ENCODE measurements around the gene RABAC1. TPM values are rescaled to one million over a fixed set of nuclear protein-coding genes. Genes with fewer than 3 reads are reported as not detected.
"Not testable (repeated sequence)": the region's sequence is repeated elsewhere in the genome, so short reads cannot be mapped to it uniquely, and the experiment has no call there.

RABAC1 gene
- total and polyA plus RNA-seq, 8 donors: 53.1 to 186 (median 74.2) TPM

GRCh38 chr19:41940731-41941409 is 18.3 kb downstream of the RABAC1 start:
- intact Hi-C loops (cut with DNase I): no loop called here
- ATAC-seq: no peak
- TF ChIP-seq CTCF (IDR thresholded peaks at IDR 0.05): no peak

GRCh38 chr19:41939861-41940730 is 19.0 kb downstream of the RABAC1 start:
- no peaks in the 10 kb centered on the region for H3K36me3 ChIP-seq
- peak in 2 of 4 donors; percentile 30 to 84 for DNase-seq
- no peak for TF ChIP-seq CTCF (IDR thresholded peaks at IDR 0.05)
- H3K27ac ChIP-seq: no peak overlapping the region
- ATAC-seq: peak; percentile 72
- peak overlapping the region; percentile 32 to 40 for H3K4me3 ChIP-seq
- intact Hi-C loops (cut with DNase I): loop anchor here (5.0 to 10.0 kb wide), 2 partner anchors 68 to 75 kb away; partner anchors contain the start of gene RPS19 (in 1 of the 2)
- H3K27me3 ChIP-seq: peaks cover 14 to 58% of the 10 kb centered on the region in 2 donors
- H3K4me1 ChIP-seq: peaks cover 0 to 15% of the 10 kb centered on the region in 2 donors
- no peaks in the 10 kb centered on the region for H3K9me3 ChIP-seq

More at GRCh38 chr19:41940731-41941409, 18.3 kb downstream of the RABAC1 start:
- H3K9me3 ChIP-seq: no peaks in the 10 kb centered on the region
- peaks cover 8 to 51% of the 10 kb centered on the region in 2 donors for H3K27me3 ChIP-seq
- DNase-seq: no peak
- peak overlapping the region; percentile 32 to 40 for H3K4me3 ChIP-seq
- H3K27ac ChIP-seq: no peak overlapping the region
- no peaks in the 10 kb centered on the region for H3K36me3 ChIP-seq
- H3K4me1 ChIP-seq: peaks cover 0 to 15% of the 10 kb centered on the region in 2 donors

- not testable (repeated sequence) for H3K4me3 ChIP-seq, H3K9me3 ChIP-seq, DNase-seq, H3K27ac ChIP-seq, H3K36me3 ChIP-seq, ATAC-seq
- Histone ChIP-seq H3K27me3 (peaks cover 16 to 64% of the 10 kb centered on the region in 2 donors), H3K4me1 (peaks cover 0 to 18% of the 10 kb centered on the region in 2 donors)
- intact Hi-C loops (cut with DNase I): loop anchor here (5.0 to 10.0 kb wide), 2 partner anchors 67 to 74 kb away; partner anchors contain the start of gene RPS19 (in 1 of the 2)
These were observed 19.9 kb downstream of the RABAC1 start for GRCh38 chr19:41939209-41939608.

GRCh38 chr19:41937525-41938468 is 21.3 kb downstream of the RABAC1 start:
- no peak for ATAC-seq
- Histone ChIP-seq H3K27me3 (peaks cover 16 to 75% of the 10 kb centered on the region in 2 donors), H3K9me3 (no peaks in the 10 kb centered on the region), H3K27ac (no peak overlapping the region), H3K4me3 (no peak overlapping the region), H3K36me3 (no peaks in the 10 kb centered on the region), H3K4me1 (peaks cover 0 to 18% of the 10 kb centered on the region in 2 donors)
- intact Hi-C loops (cut with DNase I): loop anchor here (5.0 to 10.0 kb wide), 2 partner anchors 65 to 73 kb away; partner anchors contain the start of gene RPS19 (in 1 of the 2)
- no peak for DNase-seq
- no peak for TF ChIP-seq CTCF (IDR thresholded peaks at IDR 0.05)

GRCh38 chr19:41936961-41937360 is 22.2 kb downstream of the RABAC1 start:
- no peak for TF ChIP-seq CTCF (IDR thresholded peaks at IDR 0.05)
- Histone ChIP-seq H3K4me1 (peaks cover 0 to 18% of the 10 kb centered on the region in 2 donors), H3K27me3 (peaks cover 16 to 82% of the 10 kb centered on the region in 2 donors), H3K9me3 (no peaks in the 10 kb centered on the region), H3K36me3 (no peaks in the 10 kb centered on the region), H3K27ac (no peak overlapping the region), H3K4me3 (no peak overlapping the region)
- intact Hi-C loops (cut with DNase I): loop anchor here (5.0 to 10.0 kb wide), 2 partner anchors 65 to 72 kb away; partner anchors contain the start of gene RPS19 (in 1 of the 2)
- DNase-seq: no peak
- no peak for ATAC-seq
